SK-N-MC (cell line): ENCODE results near the gene TEX48.

Source experiments
- EZH2 ChIP-seq: fragments of 200-600 bp; sonication (generic); IDR thresholded peaks from one replicate; pipeline ENCODE4 v1.6.1; 2017; ENCODE audit warnings: antibody characterized with exemption
- POLR2AphosphoS5 ChIP-seq: IDR thresholded peaks from 2 replicates; pipeline ENCODE4 v1.6.1; 2012; ENCODE audit warnings: mild to moderate bottlenecking, low read depth, low read length, borderline replicate concordance

DNA sequence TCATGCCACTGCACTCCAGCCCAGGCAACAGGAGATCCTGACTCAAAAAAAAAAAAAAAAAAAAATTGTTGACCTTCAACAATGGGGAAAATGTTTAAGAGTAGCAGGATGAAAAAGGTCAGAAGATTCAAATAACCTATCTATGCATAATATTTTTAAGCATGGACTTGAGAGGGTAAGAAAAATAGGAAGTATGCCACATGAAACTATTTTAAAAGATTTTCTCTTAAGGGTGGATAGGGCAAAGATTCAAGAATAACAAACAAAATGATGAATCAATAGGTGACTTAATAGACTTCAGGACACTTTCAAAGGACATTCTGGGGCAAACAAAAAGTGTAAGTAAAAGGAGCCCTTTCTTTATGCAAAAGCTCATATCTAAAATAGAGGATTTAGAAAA is 3.2 kb downstream of the TEX48 start:
- no peak for TF ChIP-seq POLR2AphosphoS5
- TF ChIP-seq EZH2, result no peak
